Measurements from ENCODE around the gene GKN1.

GKN1 gene

GRCh38 chr2:69011611-69012157 is 37.2 kb downstream of the GKN1 start:
- Mint-ChIP-seq H3K4me3 (no peak overlapping the region), H3K4me1 (peaks cover 29% of the 10 kb centered on the region), H3K27me3 (peaks cover 50% of the 10 kb centered on the region), H3K27ac (no peak overlapping the region), H3K9me3 (no peaks in the 10 kb centered on the region)
- ATAC-seq (no peak), DNase-seq (no peak)

- Mint-ChIP-seq H3K4me1 (peaks cover 29% of the 10 kb centered on the region), H3K4me3 (peak overlapping the region; percentile 88 to 93), H3K9me3 (no peaks in the 10 kb centered on the region), H3K27me3 (peaks cover 57% of the 10 kb centered on the region), H3K27ac (peak overlapping the region; percentile 30 to 84)
- DNase-seq (peak; percentile 26 to 31), ATAC-seq (peak; percentile 24)
These were observed 38.1 kb downstream of the GKN1 start for GRCh38 chr2:69012310-69013141.

GRCh38 chr2:69013142-69013839 is 38.9 kb downstream of the GKN1 start, which contains the start of gene ANTXR1:
ANTXR1 (plus strand) TSS chr2:69013179; CDS start chr2:69013500, 321 bp downstream.
- Mint-ChIP-seq H3K9me3 (no peaks in the 10 kb centered on the region), H3K27me3 (peaks cover 64% of the 10 kb centered on the region), H3K27ac (peak within 1 kb of the TSS; percentile 30 to 84), H3K4me1 (peaks cover 29% of the 10 kb centered on the region), H3K4me3 (peak within 1 kb of the TSS; percentile 88 to 93)
- DNase-seq: peak; percentile 20 to 40
- peak; percentile 70 for ATAC-seq

DNA sequence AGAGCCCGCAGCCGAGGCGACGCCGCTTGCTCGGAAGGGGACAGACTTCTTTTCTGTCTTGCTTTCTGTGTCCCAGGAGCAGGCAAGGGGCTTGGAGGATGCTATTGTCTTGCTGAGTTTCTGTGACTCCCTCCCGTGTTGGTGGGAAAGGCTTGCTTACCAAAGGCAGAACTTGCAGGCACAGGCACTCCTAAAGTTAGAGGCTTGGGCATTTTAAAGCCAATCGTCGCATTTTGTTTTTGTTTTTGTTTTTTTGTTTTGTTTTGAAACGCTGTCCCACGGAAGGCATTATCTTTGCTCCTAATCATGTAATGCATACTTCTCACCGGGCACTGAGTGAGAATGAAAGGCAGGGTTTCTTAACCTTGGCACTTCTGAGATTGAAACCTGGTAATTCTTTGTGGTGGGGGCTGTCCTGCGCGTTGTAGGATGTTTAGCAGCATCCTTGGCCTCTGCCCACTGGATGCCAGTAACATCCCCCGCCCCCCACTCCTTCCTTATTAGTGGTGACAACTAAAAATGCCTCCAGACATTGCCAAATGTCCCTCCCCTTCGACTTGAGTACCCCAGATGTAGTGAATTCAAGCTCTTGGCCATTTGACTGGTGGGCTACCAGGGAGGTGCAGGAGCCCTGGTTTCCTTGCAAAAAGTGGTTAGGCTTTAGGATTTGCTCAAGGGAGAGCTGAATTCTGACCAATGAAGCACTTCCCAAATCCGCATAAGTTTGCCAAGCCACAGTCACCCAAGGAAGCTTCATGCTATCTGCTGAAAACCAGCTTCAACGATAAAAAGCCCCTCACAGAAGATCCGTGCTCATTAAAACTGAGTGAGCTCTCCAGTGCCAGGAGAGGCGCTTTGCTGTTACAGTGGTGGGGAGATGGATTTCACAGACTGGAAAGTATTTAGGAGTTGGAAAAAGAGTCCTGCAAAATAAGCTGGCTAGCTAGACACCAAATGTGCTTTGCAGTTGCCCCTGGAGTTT is 39.7 kb downstream of the GKN1 start:
- H3K27ac Mint-ChIP-seq: no peak overlapping the region
- peak overlapping the region; percentile 88 to 93 for H3K4me3 Mint-ChIP-seq
- peaks cover 71% of the 10 kb centered on the region for H3K27me3 Mint-ChIP-seq
- no peaks in the 10 kb centered on the region for H3K9me3 Mint-ChIP-seq
- ATAC-seq (peak; percentile 88), DNase-seq (peak in 1 of 2 donors; percentile 54)
- H3K4me1 Mint-ChIP-seq: peaks cover 29% of the 10 kb centered on the region

DNA sequence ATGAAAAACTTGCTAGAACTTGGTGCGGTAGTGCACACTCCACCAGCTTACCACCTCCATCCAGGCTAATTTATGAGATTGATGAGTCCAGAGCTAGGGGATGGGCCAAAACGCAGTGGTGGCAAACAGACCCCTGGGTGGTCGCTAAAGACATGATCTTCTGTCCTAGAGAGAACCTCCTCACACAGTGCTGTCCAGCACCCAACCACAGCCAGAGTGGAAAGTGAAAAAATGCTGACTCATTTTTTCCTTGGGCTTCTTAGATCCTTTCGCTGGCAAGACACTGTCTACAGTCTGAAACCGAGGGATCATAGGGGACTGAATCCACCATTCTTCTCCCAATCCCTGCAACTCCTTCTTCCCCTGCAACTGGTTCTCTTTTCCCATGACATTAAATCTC is 42.6 kb downstream of the GKN1 start:
- Mint-ChIP-seq H3K4me3 (no peak overlapping the region), H3K27ac (no peak overlapping the region), H3K27me3 (peaks cover 59% of the 10 kb centered on the region), H3K4me1 (peaks cover 25% of the 10 kb centered on the region), H3K9me3 (no peaks in the 10 kb centered on the region)
- no peak for ATAC-seq
- DNase-seq: no peak

DNA sequence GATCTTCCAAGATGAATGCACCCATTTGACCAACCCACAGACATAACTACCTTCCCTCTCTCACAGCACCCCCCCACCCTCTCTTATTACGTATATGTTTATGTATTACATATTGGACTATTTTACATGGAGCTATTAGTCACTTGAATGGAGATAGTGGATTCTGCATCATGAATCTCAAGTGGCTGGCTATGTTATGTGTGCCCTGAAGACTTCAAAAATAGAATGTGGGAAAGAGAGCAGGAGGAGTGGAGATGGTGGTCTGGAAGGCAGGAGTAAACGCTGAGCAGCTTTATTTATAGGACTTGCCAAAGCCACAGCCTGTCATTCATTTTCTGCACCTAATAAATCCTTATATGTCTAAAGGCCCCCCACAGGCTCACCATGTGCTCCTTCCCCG is 43.4 kb downstream of the GKN1 start:
- no peak for ATAC-seq
- Mint-ChIP-seq H3K4me3 (no peak overlapping the region), H3K4me1 (peaks cover 17% of the 10 kb centered on the region), H3K27me3 (peaks cover 51% of the 10 kb centered on the region), H3K27ac (no peak overlapping the region), H3K9me3 (no peaks in the 10 kb centered on the region)
- DNase-seq: no peak

DNA sequence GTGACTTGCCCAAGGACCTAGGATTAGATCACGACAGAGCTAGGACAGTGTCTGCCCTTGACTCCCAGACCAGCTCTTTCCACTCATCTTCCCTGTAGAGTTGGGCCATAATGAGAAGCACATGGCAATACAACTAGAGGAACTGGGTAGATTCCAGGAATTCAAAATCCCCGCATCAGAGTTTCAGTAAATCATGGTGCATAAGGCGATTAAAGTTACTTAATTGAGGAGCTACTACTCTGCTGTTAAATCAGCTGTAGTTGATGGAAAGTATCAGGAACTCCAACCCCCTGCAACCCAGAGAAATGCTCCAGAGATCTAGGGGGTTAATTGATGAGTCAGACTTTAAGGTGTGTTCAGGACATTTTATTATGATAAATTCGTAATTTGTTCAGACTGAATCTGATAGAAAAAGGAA is 44.3 kb downstream of the GKN1 start:
- Mint-ChIP-seq H3K27me3 (peaks cover 43% of the 10 kb centered on the region), H3K4me3 (no peak overlapping the region)

GRCh38 chr2:69020496-69021426 is 46.3 kb downstream of the GKN1 start:
- H3K27me3 Mint-ChIP-seq: peaks cover 28% of the 10 kb centered on the region
- H3K4me1 Mint-ChIP-seq: no peaks in the 10 kb centered on the region
- peak; percentile 43 for ATAC-seq
- H3K27ac Mint-ChIP-seq: no peak overlapping the region
- DNase-seq: no peak
- no peaks in the 10 kb centered on the region for H3K9me3 Mint-ChIP-seq
- H3K4me3 Mint-ChIP-seq: no peak overlapping the region

More for the DNA sequence above, 44.3 kb downstream of the GKN1 start:
- no peak for DNase-seq
- Mint-ChIP-seq H3K4me1 (peaks cover 9% of the 10 kb centered on the region), H3K27ac (no peak overlapping the region), H3K9me3 (no peaks in the 10 kb centered on the region)
- no peak for ATAC-seq

DNA sequence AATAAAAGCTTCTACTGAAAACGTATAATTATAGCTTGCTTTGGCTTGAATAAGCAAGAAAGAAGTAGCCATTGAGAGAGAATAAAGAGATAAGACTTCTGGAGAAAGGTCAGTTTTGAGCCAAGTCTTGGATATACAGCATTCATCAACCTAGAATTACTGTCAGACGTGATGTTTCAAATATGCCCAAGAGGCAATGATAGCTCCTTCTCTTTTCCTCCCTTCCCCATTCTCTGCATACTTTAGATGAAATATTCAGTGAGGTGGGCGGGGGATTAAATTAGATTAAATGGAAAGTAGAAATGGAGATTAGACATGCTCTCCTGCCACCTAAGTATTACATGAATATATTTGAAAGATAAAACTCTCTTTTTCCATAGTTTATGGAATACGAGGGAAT is 47.3 kb downstream of the GKN1 start:
- Mint-ChIP-seq H3K27ac (no peak overlapping the region), H3K4me3 (no peak overlapping the region), H3K9me3 (no peaks in the 10 kb centered on the region), H3K27me3 (peaks cover 34% of the 10 kb centered on the region), H3K4me1 (no peaks in the 10 kb centered on the region)
- ATAC-seq (no peak), DNase-seq (no peak)

GRCh38 chr2:69022548-69022947 is 48.1 kb downstream of the GKN1 start:
- Mint-ChIP-seq H3K4me3 (no peak overlapping the region), H3K27me3 (peaks cover 35% of the 10 kb centered on the region), H3K27ac (no peak overlapping the region), H3K9me3 (no peaks in the 10 kb centered on the region), H3K4me1 (no peaks in the 10 kb centered on the region)
- DNase-seq: no peak
- no peak for ATAC-seq

GRCh38 chr2:69023236-69023635 is 48.8 kb downstream of the GKN1 start:
- no peak overlapping the region for H3K4me3 Mint-ChIP-seq
- DNase-seq: no peak
- no peaks in the 10 kb centered on the region for H3K4me1 Mint-ChIP-seq
- no peak overlapping the region for H3K27ac Mint-ChIP-seq
- ATAC-seq: no peak
- no peaks in the 10 kb centered on the region for H3K9me3 Mint-ChIP-seq
- peaks cover 31% of the 10 kb centered on the region for H3K27me3 Mint-ChIP-seq

- peaks cover 25% of the 10 kb centered on the region for H3K27me3 Mint-ChIP-seq
- no peaks in the 10 kb centered on the region for H3K4me1 Mint-ChIP-seq
- H3K9me3 Mint-ChIP-seq: no peaks in the 10 kb centered on the region
- H3K4me3 Mint-ChIP-seq: no peak overlapping the region
- ATAC-seq: peak; percentile 81
- H3K27ac Mint-ChIP-seq: no peak overlapping the region
- DNase-seq: peak; percentile 47 to 48
These were observed 51.6 kb downstream of the GKN1 start for GRCh38 chr2:69026026-69026425.

GRCh38 chr2:69026691-69027459 is 52.4 kb downstream of the GKN1 start:
- no peak overlapping the region for H3K4me3 Mint-ChIP-seq
- peak overlapping the region in 1 of 2 donors; percentile 29 for H3K27ac Mint-ChIP-seq
- no peaks in the 10 kb centered on the region for H3K4me1 Mint-ChIP-seq
- ATAC-seq (no peak), DNase-seq (no peak)
- peaks cover 25% of the 10 kb centered on the region for H3K27me3 Mint-ChIP-seq
- no peaks in the 10 kb centered on the region for H3K9me3 Mint-ChIP-seq

All from stimulated activated naive CD8-positive, alpha-beta T cell treated with anti-CD3 and anti-CD28 coated beads, Interleukin-15, amount 100 ng/mL, for 72 hours (primary cell).